Tibial nerve (tissue), 4 donors: ENCODE data around the gene PYROXD2. TPM values are rescaled to one million over a fixed set of nuclear protein-coding genes. Genes with fewer than 3 reads are reported as not detected.

Source experiments
- DNase-seq, 2 donors: peaks; one replicate each; pipeline ENCODE4 v3.0.0-alpha.2; 2019; ENCODE audit warnings: low spot score in 2 of 2
- H3K27ac ChIP-seq, 4 donors: fragments of 200-600 bp; sonication (generic) in 3 of 4; one replicate each; pipeline ENCODE4 v1.5.1; 2017 to 2019; ENCODE audit warnings: mild to moderate bottlenecking in 1 of 4
- H3K27me3 ChIP-seq, 2 donors: fragments of 200-600 bp; sonication (generic) in 1 of 2; one replicate each; pipeline versions ENCODE4 v1.5.1 to v1.6.0; 2017 to 2019
- H3K36me3 ChIP-seq, 3 donors: fragments of 200-600 bp; sonication (generic); one replicate each; pipeline ENCODE4 v1.5.1; 2018 to 2019
- H3K4me1 ChIP-seq, 4 donors: fragments of 200-600 bp; sonication (generic) in 3 of 4; one replicate each; pipeline ENCODE4 v1.5.1; 2017 to 2019
- H3K4me3 ChIP-seq, 4 donors: fragments of 200-600 bp; sonication (generic) in 3 of 4; one replicate each; pipeline ENCODE4 v1.5.1; 2017 to 2019; ENCODE audit warnings: mild to moderate bottlenecking in 1 of 4, moderate library complexity in 1 of 4
- H3K9me3 ChIP-seq, 4 donors: fragments of 200-600 bp; sonication (generic) in 3 of 4; one replicate each; pipeline ENCODE4 v1.5.1; 2017 to 2019
- EP300 ChIP-seq, 2 donors: sonication (generic); formaldehyde crosslinking; IDR thresholded peaks; one replicate each; pipeline ENCODE4 v1.6.1; 2017; ENCODE audit warnings: antibody characterized with exemption in 2 of 2, mild to moderate bottlenecking in 1 of 2
- POLR2A ChIP-seq, 2 donors: fragments of 450-650 bp; IDR thresholded peaks; one replicate each; pipeline ENCODE4 v1.6.1; 2017; ENCODE audit warnings: antibody characterized with exemption in 2 of 2, mild to moderate bottlenecking in 2 of 2, moderate library complexity in 2 of 2
- WGBS, 2 donors: methylation state at CpG; one replicate each; pipeline ENCODE4 v1.1.5; 2018; 5-methylcytosine and 5-hydroxymethylcytosine counted together
- total RNA-seq, 4 donors: library from RNA; depleted of rRNA; stranded (reverse); fragments of >200 nt; gene quantifications; one replicate each; pipeline ENCODE4 v1.1.0, GENCODE V29; 2016
- TF ChIP-seq, protein P1 (sequence below), 5 experiments: fragments of 200-600 bp in 3 of 5; fragments of 450-650 bp in 2 of 5; sonication (generic) in 3 of 5; IDR thresholded peaks; one replicate each; pipeline ENCODE4 v1.5.1; 2016 to 2019; ENCODE audit warnings: antibody characterized with exemption in 5 of 5, mild to moderate bottlenecking in 3 of 5, moderate library complexity in 2 of 5

PYROXD2 gene
- total RNA-seq, 4 donors from 2014 or later: 14.2 to 27.0 (median 20.8) TPM

- no peak for DNase-seq
- WGBS, 2 donors: 83 to 84% methylated on average over 2 of the region's 2 CpGs
- TF ChIP-seq EP300 (IDR thresholded peaks at IDR 0.05): no peak
- TF ChIP-seq POLR2A (IDR thresholded peaks at IDR 0.05): no peak
- TF ChIP-seq, protein P1, sequence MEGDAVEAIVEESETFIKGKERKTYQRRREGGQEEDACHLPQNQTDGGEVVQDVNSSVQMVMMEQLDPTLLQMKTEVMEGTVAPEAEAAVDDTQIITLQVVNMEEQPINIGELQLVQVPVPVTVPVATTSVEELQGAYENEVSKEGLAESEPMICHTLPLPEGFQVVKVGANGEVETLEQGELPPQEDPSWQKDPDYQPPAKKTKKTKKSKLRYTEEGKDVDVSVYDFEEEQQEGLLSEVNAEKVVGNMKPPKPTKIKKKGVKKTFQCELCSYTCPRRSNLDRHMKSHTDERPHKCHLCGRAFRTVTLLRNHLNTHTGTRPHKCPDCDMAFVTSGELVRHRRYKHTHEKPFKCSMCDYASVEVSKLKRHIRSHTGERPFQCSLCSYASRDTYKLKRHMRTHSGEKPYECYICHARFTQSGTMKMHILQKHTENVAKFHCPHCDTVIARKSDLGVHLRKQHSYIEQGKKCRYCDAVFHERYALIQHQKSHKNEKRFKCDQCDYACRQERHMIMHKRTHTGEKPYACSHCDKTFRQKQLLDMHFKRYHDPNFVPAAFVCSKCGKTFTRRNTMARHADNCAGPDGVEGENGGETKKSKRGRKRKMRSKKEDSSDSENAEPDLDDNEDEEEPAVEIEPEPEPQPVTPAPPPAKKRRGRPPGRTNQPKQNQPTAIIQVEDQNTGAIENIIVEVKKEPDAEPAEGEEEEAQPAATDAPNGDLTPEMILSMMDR (IDR thresholded peaks at IDR 0.05): no peak
These were observed 46.3 kb downstream of the PYROXD2 start for GRCh38 chr10:98368644-98369043.

GRCh38 chr10:98367604-98368451, 47.2 kb downstream of the PYROXD2 start:
- DNase-seq: no peak
- Histone ChIP-seq H3K9me3 (no peaks in the 10 kb centered on the region), H3K4me1 (peaks cover 0 to 20% (median 0%) of the 10 kb centered on the region in 4 donors), H3K36me3 (no peaks in the 10 kb centered on the region), H3K4me3 (no peak overlapping the region), H3K27ac (no peak overlapping the region), H3K27me3 (no peaks in the 10 kb centered on the region)
- TF ChIP-seq EP300 (IDR thresholded peaks at IDR 0.05) (no peak), POLR2A (IDR thresholded peaks at IDR 0.05) (no peak)
- TF ChIP-seq, protein P1 (IDR thresholded peaks at IDR 0.05): no peak
- WGBS, 2 donors: 75 to 81% methylated on average over 19 of the region's 19 CpGs

More at GRCh38 chr10:98368644-98369043, 46.3 kb downstream of the PYROXD2 start:
- H3K27ac ChIP-seq: no peak overlapping the region
- H3K36me3 ChIP-seq: no peaks in the 10 kb centered on the region
- no peaks in the 10 kb centered on the region for H3K27me3 ChIP-seq
- no peak overlapping the region for H3K4me3 ChIP-seq
- H3K4me1 ChIP-seq: peaks cover 0 to 20% (median 0%) of the 10 kb centered on the region in 4 donors
- H3K9me3 ChIP-seq: no peaks in the 10 kb centered on the region

GRCh38 chr10:98366062-98366530, 48.9 kb downstream of the PYROXD2 start:
- Histone ChIP-seq H3K27ac (no peak overlapping the region), H3K4me1 (peaks cover 0 to 21% (median 0%) of the 10 kb centered on the region in 4 donors), H3K36me3 (no peaks in the 10 kb centered on the region), H3K4me3 (no peak overlapping the region), H3K9me3 (no peaks in the 10 kb centered on the region), H3K27me3 (no peaks in the 10 kb centered on the region)
- TF ChIP-seq POLR2A (IDR thresholded peaks at IDR 0.05) (no peak), EP300 (IDR thresholded peaks at IDR 0.05) (no peak)
- TF ChIP-seq, protein P1 (IDR thresholded peaks at IDR 0.05): no peak
- WGBS, 2 donors: 59 to 63% methylated on average over 6 of the region's 6 CpGs
- no peak for DNase-seq

DNA sequence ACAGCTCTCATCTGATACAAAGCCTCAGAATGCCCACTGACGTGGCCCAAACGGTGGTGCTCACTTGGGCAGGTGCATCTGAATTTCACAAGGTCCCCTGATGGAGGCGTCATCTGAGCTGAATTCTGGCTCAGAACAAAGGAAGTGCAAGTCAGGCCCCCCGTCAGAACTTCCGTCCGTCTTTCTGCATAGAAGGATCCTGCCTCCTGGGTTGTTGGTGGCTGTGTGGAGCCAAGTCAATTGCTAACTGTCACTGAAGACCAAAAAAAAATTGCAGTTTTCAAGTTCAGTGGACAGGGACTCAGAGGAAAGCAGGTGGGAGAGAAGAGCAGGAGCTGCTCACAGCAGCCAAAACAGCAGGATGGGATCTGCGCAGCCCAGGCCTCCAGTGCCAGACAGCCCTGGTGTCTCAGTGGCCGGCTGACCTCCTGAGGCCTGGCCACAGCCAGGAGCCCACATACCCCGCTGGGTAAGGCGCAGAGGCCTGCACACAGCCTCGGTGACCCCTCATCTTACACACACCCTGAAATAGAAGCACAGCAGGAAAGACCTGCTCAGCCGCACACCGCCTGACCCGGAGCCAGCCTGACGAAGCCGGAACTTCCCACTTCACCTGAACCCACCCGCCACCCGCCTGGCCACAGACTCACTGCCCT, 49.4 kb downstream of the PYROXD2 start:
- 81 to 86% methylated on average over 18 of the region's 18 CpGs for WGBS, 2 donors
- no peak overlapping the region for H3K4me3 ChIP-seq
- DNase-seq: no peak
- H3K27ac ChIP-seq: no peak overlapping the region
- H3K9me3 ChIP-seq: no peaks in the 10 kb centered on the region
- no peaks in the 10 kb centered on the region for H3K27me3 ChIP-seq
- TF ChIP-seq, protein P1 (IDR thresholded peaks at IDR 0.05): no peak
- no peak for TF ChIP-seq POLR2A (IDR thresholded peaks at IDR 0.05)
- H3K4me1 ChIP-seq: peaks cover 0 to 19% (median 0%) of the 10 kb centered on the region in 4 donors
- no peaks in the 10 kb centered on the region for H3K36me3 ChIP-seq
